PFSK-1 (cell line): ENCODE results near the gene MRS2.

Source experiments
- FOXP2 ChIP-seq: optimal IDR thresholded peaks from 2 replicates; pipeline ENCODE3; 2011; ENCODE audit warnings: borderline replicate concordance, control low read depth, inconsistent platforms; ENCODE audit not compliant: insufficient read depth; ENCODE audit errors: extremely low read length, extremely low read depth
- POLR2AphosphoS5 ChIP-seq: IDR thresholded peaks from 2 replicates; pipeline ENCODE4 v1.6.1; 2012; ENCODE audit warnings: low read depth, mild to moderate bottlenecking, control low read depth, low read length, moderate library complexity
- SIN3A ChIP-seq: IDR thresholded peaks from 2 replicates; pipeline ENCODE4 v1.6.1; 2012; ENCODE audit warnings: mild to moderate bottlenecking, low read length, moderate library complexity, borderline replicate concordance; ENCODE audit not compliant: insufficient read depth
- TAF1 ChIP-seq: IDR thresholded peaks from 2 replicates; pipeline ENCODE4 v1.6.1; 2012; ENCODE audit warnings: low read length, control low read depth, borderline replicate concordance; ENCODE audit not compliant: insufficient read depth
- TF ChIP-seq, protein P1 (sequence below), 2 experiments: IDR thresholded peaks; 2 replicates each; pipeline versions ENCODE4 v1.6.1 to v1.8.0; 2011 to 2012; ENCODE audit warnings: low read depth in 2 of 2, low read length in 2 of 2, control low read depth in 1 of 2, inconsistent platforms in 1 of 2, mild to moderate bottlenecking in 1 of 2, moderate library complexity in 1 of 2; ENCODE audit not compliant: insufficient read depth in 1 of 2

DNA sequence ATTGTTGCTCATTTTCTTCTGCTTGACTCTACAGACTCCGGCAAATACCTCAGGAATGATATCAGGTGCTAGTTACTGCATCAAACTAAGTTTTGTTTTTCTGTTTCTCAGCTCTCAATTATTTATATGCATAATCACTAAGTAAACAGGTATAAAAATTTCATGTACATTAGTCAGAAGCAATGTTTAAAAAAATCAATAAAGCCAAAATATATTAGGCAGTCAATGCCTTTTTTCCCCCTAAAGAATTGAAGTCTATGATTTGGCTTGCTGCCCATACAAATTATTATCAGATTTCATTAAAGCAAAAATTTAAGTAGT is 20.6 kb upstream of the MRS2 start:
- no peak for TF ChIP-seq POLR2AphosphoS5
- no peak for TF ChIP-seq SIN3A
- TF ChIP-seq TAF1: no peak
- TF ChIP-seq, protein P1, sequence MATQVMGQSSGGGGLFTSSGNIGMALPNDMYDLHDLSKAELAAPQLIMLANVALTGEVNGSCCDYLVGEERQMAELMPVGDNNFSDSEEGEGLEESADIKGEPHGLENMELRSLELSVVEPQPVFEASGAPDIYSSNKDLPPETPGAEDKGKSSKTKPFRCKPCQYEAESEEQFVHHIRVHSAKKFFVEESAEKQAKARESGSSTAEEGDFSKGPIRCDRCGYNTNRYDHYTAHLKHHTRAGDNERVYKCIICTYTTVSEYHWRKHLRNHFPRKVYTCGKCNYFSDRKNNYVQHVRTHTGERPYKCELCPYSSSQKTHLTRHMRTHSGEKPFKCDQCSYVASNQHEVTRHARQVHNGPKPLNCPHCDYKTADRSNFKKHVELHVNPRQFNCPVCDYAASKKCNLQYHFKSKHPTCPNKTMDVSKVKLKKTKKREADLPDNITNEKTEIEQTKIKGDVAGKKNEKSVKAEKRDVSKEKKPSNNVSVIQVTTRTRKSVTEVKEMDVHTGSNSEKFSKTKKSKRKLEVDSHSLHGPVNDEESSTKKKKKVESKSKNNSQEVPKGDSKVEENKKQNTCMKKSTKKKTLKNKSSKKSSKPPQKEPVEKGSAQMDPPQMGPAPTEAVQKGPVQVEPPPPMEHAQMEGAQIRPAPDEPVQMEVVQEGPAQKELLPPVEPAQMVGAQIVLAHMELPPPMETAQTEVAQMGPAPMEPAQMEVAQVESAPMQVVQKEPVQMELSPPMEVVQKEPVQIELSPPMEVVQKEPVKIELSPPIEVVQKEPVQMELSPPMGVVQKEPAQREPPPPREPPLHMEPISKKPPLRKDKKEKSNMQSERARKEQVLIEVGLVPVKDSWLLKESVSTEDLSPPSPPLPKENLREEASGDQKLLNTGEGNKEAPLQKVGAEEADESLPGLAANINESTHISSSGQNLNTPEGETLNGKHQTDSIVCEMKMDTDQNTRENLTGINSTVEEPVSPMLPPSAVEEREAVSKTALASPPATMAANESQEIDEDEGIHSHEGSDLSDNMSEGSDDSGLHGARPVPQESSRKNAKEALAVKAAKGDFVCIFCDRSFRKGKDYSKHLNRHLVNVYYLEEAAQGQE (IDR thresholded peaks at IDR 0.05; ENCODE audit: insufficient read depth in 1 of 2, low read depth in 2 of 2, low read length in 2 of 2): no peak
- no peak for TF ChIP-seq FOXP2
